Glomerular endothelial cell (primary cell): ENCODE results near the gene UNC5B. TPM values are rescaled to one million over a fixed set of nuclear protein-coding genes. Genes with fewer than 3 reads are reported as not detected.

Experiments used
- total RNA-seq: library from RNA; depleted of rRNA; stranded (reverse); fragments of >200 nt; gene quantifications from 2 replicates; pipeline ENCODE4 v1.2.3, GENCODE V29; 2015

The UNC5B gene
- total RNA-seq, 1 donor from 2014 or later = 69.5 TPM

Other genes with a start within 250 kb of the UNC5B start
- gene SLC29A3, start 106.7 kb downstream of the UNC5B start, total RNA-seq = 3.1 and 6.2 TPM in 2 replicates
- not detected in 2 replicates for gene CDH23, start 184.3 kb downstream of the UNC5B start, total RNA-seq